Spleen (tissue), 7 donors: ENCODE results near the gene ZNF507.
A peak's percentile ranks its signal among the peaks of the same experiment; 100 is the strongest.

Experiments used
- CTCF ChIP-seq, 11 experiments: fragments of 200-600 bp in 7 of 11; fragments of 450-650 bp in 4 of 11; sonication (generic) in 4 of 11; IDR thresholded peaks in 8 of 11; conservative IDR thresholded peaks in 3 of 11; 1 replicate in 7 of 11; 2 replicates in 4 of 11; pipeline versions ENCODE4 v1.4.0 to v1.8.0; 2016 to 2021; ENCODE audit warnings: antibody characterized with exemption in 11 of 11, inconsistent platforms in 4 of 11, mild to moderate bottlenecking in 1 of 11
- POLR2A ChIP-seq, 3 donors: fragments of 450-650 bp; IDR thresholded peaks; one replicate each; pipeline ENCODE4 v1.5.1; 2017; ENCODE audit warnings: antibody characterized with exemption in 3 of 3, mild to moderate bottlenecking in 1 of 3
- POLR2AphosphoS5 ChIP-seq, 3 donors: sonication (generic); formaldehyde crosslinking; IDR thresholded peaks; one replicate each; pipeline ENCODE4 v1.5.1; 2017; ENCODE audit warnings: antibody characterized with exemption in 3 of 3
- donor health status: DM: no; HTN: no; CAD: no; lungs with moderate emphysema.
- donor health status: DM: no; HTN: no; CAD: no.
- donor health status: DM: no; HTN: no; CAD: no.

GRCh38 chr19:32345261-32346207 is at the start of gene ZNF507:
- TF ChIP-seq CTCF (IDR thresholded peaks at IDR 0.05 in 8 of 11, conservative IDR thresholded peaks at IDR 0.05 in 3 of 11) (no peak), POLR2AphosphoS5 (IDR thresholded peaks at IDR 0.05) (peak; percentile 76 to 82 (median 81)), POLR2A (IDR thresholded peaks at IDR 0.05) (peak in 2 of 3 donors; percentile 22 to 46)
